GM19025 (cell line): ENCODE measurements around the gene PROX2.

ENCODE experiments used
- ATAC-seq: cut with Tn5 transposase; IDR thresholded peaks from one replicate; pipeline ENCODE4 v1.9.1; 2021; ENCODE audit warnings: mild to moderate bottlenecking, low read depth, moderate library complexity; ENCODE audit not compliant: unreplicated experiment

The PROX2 gene

DNA sequence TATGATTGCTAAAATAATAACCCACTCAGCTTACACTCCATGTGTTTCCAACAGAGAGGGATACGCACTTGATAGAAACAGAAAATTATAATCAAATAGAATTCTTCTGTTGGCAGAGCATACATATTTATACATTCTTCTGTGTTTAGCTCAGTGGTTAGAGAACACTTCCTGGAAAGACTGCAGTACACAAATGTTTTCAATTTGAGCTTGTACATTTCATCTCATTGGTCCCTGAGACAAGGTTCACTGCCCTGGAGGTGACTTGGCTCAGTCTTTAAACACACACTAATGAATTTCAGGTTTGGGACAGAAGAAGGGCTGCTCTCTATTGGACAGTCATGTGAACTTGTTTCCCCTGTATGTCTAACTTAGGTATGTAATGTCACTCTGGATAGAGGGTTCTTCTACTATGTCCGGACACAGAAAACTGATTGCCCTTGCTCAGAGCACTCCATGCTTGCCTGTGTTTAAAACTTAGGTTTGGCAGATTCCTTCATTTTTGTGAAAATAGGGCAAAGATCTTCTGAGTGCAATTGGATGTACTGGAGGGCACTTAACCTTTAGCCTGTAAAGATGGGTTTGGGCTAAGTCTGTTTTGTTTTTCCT lies 22.9 kb downstream of the PROX2 start:
- no peak for ATAC-seq

DNA sequence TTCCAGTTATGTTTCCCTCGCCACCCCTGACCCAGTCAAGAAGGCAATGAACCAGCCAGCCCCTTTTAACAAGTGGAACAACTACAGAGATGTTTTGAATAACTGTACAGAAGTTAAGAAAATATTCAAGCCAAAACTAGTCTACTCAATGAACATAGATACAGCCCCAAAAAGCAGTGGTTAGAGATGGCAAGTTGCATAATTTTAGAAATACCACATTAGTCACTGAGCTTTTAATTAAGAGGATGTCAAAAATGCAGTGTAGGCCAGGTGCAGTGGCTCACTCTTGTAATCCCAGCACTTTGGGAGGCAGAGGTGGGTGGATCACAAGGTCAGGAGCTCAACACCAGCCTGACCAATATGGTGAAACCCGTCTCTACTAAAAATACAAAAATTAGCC lies 27.2 kb downstream of the PROX2 start:
- no peak for ATAC-seq

DNA sequence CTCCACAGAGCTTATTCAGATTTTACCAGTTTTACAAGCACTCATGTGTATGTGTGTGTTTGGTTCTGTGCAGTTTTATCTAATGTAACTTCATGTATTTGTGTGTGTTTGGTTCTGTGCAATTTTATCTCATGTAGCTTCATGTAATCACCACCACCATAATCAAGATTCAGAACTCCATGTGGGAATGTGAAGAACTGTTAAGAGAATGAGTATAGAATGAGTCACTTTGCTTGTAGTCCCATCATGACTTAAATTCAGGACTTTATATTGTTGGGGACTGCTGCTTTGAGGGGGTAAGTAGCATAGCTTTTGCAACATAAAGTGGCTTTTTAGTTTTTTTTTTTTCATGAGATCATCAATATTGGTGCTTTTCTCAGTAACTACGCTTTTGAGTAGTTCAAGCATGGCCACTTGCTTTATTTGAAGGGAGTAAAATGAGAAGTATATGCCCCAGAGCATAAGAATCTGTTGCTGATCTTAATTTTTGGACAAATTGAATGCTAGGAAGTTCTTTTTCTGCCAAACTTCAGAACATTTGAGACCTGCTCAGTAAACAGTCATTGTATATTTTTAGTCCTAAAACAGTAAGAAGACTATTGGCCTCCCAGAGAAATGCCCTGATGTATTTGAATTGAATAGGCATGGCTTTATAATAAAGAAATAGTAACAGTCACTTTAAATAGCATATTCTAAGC lies 28.8 kb downstream of the PROX2 start:
- ATAC-seq: no peak

DNA sequence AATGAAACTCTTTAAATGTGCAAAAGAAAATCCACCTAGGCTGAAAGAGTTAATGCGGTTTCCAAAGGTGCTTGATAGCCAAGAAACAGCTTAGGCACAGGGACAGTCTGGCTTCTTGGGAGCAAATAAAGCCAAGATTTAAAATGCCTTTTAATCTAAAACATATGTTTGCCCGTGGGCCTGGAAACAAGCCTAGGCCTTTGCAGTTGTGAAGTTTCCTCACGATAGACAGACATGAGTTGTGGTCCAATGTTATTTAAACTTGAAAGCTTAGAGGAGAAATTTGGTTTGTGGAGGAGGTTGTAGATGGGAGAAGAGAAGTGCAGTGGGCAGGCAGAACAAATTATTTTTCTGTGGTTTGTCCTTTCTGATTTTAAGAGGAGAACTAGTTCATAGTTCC lies 29.8 kb downstream of the PROX2 start:
- ATAC-seq: no peak

DNA sequence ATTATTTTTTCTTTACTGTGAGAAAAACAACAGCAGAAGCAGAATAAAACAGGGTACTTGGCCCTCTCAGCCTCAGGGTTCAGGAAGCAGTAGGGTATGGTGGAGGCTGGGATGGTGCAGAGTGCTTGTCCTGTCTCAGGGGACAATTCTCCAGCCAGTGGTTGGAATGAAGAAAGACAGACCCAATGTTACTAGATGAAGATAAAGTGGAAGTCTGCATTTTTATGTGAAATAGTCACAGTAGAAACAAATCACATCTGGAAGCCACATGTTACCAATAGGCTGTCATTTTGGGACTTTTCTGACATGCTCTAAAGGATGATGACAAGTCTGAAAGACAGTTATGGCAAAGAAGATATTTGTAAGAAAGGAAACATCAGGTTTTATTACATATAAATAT lies 32.3 kb downstream of the PROX2 start:
- no peak for ATAC-seq

DNA sequence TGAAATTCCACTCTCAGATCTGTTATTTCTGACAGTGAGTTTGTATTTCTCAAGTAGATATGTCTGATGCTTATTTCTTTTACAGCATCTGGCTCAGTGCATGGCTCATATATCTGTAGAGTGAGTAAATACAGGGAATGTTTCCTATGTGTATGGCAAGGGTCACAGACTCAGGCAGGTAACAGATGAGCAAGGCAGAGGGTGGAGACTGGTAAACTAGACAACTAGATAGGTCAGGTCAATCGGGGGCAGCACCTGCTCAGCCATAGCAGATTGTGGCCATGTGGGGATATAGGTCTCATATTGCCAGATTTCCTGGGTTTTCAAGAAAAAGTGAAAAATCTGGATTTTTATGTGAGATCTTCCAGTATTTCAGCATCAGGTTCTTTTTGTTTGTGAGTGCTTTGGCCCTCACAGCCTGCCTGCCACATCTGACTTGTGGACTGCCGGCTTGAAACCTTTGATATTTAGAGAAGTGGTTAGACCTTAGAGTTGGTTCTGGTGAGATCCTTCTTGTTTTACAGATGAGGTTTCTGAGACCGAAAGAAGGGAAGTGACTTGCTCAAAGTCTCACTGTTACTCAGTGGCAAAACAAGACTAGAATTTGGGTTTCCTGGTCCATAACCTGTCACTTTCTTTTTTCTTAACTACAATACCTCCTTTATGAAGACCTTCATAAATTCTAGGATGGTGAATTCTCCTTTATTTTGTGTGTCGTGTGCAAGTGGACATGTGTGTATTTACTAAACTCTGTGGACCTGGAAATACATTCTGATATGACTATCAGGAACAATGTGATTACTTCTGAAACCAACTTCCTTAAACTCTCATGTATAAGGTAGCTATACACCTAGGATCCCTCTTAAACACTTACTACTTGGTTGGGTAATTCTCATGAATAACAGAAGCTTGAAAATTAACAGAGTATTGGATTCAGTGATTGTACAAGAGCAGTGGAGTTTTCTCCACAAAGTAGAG lies 34.4 kb downstream of the PROX2 start:
- peak; percentile 79 for ATAC-seq

DNA sequence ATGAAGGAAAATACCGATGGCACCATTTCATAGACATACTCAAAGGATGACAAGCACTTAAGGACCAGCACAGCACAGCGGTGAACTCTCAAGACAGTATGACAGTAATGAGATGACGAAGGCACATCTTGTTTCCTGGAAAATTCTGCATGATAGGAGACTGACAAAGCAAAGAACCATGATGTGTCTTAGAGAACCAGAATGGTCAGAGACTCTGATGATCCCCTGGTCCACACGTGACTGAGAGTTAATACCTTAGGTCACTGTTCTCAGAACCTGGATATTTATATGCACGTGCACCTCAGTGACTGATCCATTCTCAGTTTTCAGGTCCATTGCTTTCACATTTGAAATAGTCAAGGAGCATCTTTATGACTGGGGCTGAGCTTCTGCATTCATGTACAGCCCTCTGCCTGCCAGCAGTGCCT lies 35.3 kb downstream of the PROX2 start:
- ATAC-seq: peak; percentile 35

DNA sequence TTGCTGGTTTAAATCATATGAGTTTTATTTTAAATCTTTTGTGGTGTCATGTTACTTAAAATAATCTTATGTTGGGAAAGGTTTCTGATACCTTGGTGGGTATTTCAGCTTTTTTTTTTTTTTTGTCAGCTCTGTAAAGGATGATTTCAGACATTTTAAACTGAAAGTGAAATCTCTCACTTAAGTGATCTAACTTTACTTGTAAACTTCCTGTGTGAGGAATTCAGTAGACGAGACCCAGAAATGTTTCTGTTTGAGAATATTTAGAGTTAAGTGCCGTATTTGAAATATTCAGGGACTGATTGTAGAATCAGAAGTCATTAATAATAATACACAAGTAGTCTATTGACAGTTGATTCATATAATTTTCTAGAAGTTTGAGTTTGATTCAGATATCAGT lies 37.8 kb downstream of the PROX2 start:
- no peak for ATAC-seq

DNA sequence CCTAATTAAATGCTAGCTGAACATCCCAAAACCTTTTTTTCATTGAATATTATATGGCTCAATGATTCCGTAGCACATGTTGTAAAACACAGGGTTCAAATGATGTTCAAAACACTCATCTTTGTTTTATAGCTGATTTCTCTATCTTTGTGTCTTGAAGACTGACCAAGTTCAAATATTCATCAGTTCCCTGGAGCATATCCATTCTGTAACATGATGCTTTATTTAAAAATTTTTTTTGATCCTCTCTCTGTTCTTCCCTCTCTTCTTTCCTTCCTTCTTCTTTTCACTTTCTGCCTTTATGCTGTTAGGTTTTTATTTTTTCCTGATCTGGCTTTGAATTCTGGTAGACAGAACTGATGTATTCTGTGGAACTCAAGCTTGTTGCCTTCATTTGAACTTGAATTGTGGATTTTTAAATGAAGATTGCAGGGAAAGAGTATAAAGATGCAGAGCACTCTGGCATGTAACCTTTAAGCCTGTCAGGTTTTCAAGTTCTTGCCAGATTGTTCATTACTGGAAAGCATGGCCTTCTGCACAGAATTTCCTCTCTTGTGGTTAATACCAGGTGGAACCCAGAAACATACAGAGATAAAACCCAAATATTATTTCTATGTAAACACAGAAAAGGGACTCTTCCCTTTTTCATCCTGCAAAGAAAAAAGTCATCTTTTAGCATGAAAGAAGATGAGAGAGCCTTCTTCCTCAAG lies 39.5 kb downstream of the PROX2 start:
- no peak for ATAC-seq

DNA sequence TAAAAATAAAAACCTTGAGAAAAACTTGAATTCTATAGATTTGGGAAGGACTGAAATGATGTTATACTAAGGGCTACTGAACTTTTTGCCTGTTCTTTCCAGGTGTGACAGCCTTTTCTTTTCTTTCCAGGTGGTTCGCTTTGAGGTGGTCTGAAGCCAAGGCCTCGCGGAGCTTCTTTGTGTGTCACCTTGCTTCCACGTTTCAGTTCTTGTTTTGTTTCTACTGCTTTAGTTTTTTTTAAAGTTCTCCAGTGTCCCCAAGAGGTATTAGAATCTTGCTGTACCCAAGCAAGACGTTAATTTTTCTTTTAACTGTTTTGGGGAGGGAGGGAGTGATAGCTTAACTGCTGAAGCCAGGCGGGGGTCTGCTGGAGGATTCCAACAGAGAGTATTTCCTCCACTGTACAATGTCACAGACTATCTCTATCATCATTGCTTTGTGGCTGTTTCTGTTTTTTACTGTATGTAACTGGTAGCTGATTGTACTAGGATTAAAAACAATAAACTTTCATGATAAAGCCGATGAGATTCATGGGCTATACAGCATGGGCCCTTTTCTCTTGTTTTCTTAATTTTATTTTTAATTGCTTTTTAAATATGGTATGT lies 40.2 kb downstream of the PROX2 start:
- ATAC-seq: no peak

DNA sequence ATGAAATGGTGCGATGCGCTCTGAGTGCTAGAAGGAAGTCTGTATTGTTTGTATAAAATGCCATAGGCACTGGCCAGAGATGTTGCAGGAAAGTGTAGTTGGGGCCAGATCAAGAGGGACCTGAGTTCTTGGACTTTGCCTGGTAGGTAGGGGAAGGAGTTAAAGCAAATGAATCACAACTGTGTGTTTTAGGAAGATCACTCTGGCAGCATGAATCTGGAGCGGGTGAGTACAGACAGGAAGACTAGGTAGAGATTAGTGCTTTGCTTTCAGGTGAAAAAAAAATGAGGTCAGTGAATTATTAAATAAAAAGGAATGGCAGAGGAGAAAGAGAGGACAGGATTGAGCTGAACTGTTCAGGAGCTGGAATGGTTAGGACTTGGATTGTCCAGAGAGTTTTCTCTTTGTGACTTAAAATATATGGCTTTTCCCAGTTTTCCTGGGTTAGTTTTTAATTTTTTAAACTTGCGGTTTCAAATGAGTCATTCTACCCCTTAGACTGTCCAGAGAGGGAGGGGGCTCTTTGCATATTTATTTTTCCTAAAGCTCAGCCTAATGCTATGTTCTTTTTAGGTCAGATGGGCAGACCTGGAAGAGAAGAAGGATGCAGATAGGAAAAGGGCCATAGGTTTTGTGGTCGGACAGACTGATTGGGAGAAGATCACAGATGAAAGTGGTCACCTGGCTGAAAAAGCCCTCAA lies 41.1 kb downstream of the PROX2 start:
- no peak for ATAC-seq

DNA sequence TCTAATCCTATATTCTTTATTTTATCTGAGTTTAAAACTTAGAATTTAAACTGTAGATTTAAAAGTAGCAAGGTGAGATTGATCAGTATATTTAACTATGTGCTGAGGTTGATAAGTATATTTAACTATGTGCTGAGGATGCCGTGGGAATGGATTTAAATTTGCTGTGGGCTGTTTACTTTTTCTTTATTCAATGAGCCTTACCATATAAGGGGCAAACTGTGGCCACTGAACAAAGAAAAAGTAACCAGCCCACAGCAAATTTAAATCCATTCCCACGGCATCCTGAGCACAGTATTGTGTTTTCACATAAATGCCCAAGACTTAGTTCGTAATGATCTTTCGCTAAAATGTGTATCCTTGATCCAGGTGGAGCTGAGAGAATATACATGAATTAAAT lies 43.1 kb downstream of the PROX2 start:
- ATAC-seq: no peak

DNA sequence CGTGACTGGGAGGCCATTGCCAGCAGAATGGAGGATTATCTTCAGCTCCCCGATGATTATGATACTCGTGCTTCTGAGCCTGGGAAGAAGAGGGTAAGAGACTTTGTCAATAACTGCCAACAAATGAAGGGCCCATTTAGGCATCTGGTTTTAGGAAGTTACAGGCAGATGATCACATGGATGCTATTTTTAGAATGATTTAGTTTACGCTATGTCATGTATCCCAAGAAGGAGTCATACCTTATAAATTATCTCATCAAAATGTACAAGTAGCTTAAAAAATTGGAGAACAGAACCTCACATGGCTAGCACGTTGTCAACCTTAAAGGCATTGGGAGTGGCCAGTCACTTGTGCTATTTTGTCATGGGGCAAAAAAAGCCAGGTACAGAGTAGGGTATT lies 46.7 kb downstream of the PROX2 start:
- ATAC-seq: no peak

DNA sequence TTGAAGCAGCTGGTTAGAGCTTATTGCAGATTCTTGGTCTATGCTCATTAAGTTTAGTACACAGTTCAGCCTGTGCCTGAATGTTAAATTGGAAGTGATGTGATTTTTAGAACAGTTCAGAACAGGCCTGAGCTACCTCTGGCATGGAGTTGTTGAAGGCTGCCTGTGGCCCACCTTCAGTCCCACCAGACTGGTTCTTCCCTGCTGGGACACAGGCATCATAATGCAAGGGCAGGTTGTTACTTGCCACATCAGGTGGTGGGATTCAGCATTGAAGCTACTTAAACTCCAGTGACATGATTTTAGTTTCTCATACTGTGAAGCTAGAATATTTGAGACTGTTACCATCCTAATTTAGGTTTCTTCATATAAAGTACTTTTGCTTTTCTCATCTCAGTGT lies 49.4 kb downstream of the PROX2 start:
- no peak for ATAC-seq
